Activated CD4-positive, alpha-beta memory T cell treated with anti-CD3 and anti-CD28 coated beads for 36 hours (primary cell): ENCODE measurements around the gene FOXS1. TPM values are rescaled to one million over a fixed set of nuclear protein-coding genes. Genes with fewer than 3 reads are reported as not detected.

Experiments used
- total RNA-seq, 2 experiments: library from RNA; stranded (reverse); gene quantifications; one replicate each; pipeline ENCODE4 v1.2.3, GENCODE V29; 2021

Gene FOXS1
- total RNA-seq, 2 experiments from 2014 or later, result not detected

Other genes with a start within 250 kb of the FOXS1 start
- 1 to 10 TPM in 1 of 2 experiments, under 1 TPM in 1; 0.90 to 1.3 TPM for gene ID1, start 240.3 kb downstream of the FOXS1 start, total RNA-seq
- not detected for gene COX4I2, start 207.7 kb downstream of the FOXS1 start, total RNA-seq
- 100 to 1,000 TPM; 126 to 129 TPM for gene BCL2L1, start 122.7 kb downstream of the FOXS1 start, total RNA-seq
- 100 to 1,000 TPM; 149 TPM for gene TPX2, start 106.3 kb downstream of the FOXS1 start, total RNA-seq
- under 1 TPM; 0.27 to 0.43 TPM for gene MYLK2, start 26.2 kb downstream of the FOXS1 start, total RNA-seq
- gene DUSP15, start 24.9 kb upstream of the FOXS1 start, total RNA-seq, result not detected
- gene TTLL9, start 25.0 kb upstream of the FOXS1 start, total RNA-seq, result not detected
- 10 to 100 TPM; 12.1 to 13.2 TPM for gene PDRG1, start 106.4 kb upstream of the FOXS1 start, total RNA-seq
- not detected for gene XKR7, start 122.5 kb upstream of the FOXS1 start, total RNA-seq
- not detected for gene CCM2L, start 164.8 kb upstream of the FOXS1 start, total RNA-seq
- gene HCK, start 206.6 kb upstream of the FOXS1 start, total RNA-seq, result not detected